ENCODE measurements around the gene ST6GAL2. TPM values are rescaled to one million over a fixed set of nuclear protein-coding genes. Genes with fewer than 3 reads are reported as not detected.

Gene ST6GAL2
- total RNA-seq, 1 donor from 2014 or later = 132 TPM

GRCh38 chr2:106890606-106891005 lies 4.6 kb upstream of the ST6GAL2 start:
- H3K36me3 Mint-ChIP-seq (ENCODE audit: unreplicated experiment) = no peaks in the 10 kb centered on the region
- H3K4me1 Mint-ChIP-seq (ENCODE audit: unreplicated experiment) = peaks cover 29% of the 10 kb centered on the region
- H3K4me3 Mint-ChIP-seq (ENCODE audit: unreplicated experiment) = peak overlapping the region; percentile 14
- H3K9me3 Mint-ChIP-seq (ENCODE audit: unreplicated experiment) = peaks cover 9% of the 10 kb centered on the region
- no peak for TF ChIP-seq CTCF (IDR thresholded peaks at IDR 0.05)
- no peak for DNase-seq (ENCODE audit: extremely low spot score, unreplicated experiment)
- H3K27me3 Mint-ChIP-seq (ENCODE audit: unreplicated experiment) = no peaks in the 10 kb centered on the region
- peak overlapping the region; percentile 56 for H3K27ac Mint-ChIP-seq (ENCODE audit: unreplicated experiment)

- Mint-ChIP-seq H3K36me3 (ENCODE audit: unreplicated experiment) (no peaks in the 10 kb centered on the region), H3K27ac (ENCODE audit: unreplicated experiment) (peak overlapping the region; percentile 87), H3K9me3 (ENCODE audit: unreplicated experiment) (no peaks in the 10 kb centered on the region), H3K4me1 (ENCODE audit: unreplicated experiment) (peaks cover 58% of the 10 kb centered on the region), H3K4me3 (ENCODE audit: unreplicated experiment) (peak overlapping the region; percentile 83), H3K27me3 (ENCODE audit: unreplicated experiment) (no peaks in the 10 kb centered on the region)
- peak; percentile 88 for DNase-seq (ENCODE audit: extremely low spot score, unreplicated experiment)
- TF ChIP-seq CTCF (IDR thresholded peaks at IDR 0.05) = peak; percentile 18
These were observed 1.2 kb upstream of the ST6GAL2 start for GRCh38 chr2:106886916-106887758.

- no peaks in the 10 kb centered on the region for H3K36me3 Mint-ChIP-seq (ENCODE audit: unreplicated experiment)
- peaks cover 55% of the 10 kb centered on the region for H3K4me1 Mint-ChIP-seq (ENCODE audit: unreplicated experiment)
- DNase-seq (ENCODE audit: extremely low spot score, unreplicated experiment) = no peak
- no peaks in the 10 kb centered on the region for H3K9me3 Mint-ChIP-seq (ENCODE audit: unreplicated experiment)
- no peak for TF ChIP-seq CTCF (IDR thresholded peaks at IDR 0.05)
- no peaks in the 10 kb centered on the region for H3K27me3 Mint-ChIP-seq (ENCODE audit: unreplicated experiment)
- peak overlapping the region; percentile 89 for H3K27ac Mint-ChIP-seq (ENCODE audit: unreplicated experiment)
- peak overlapping the region; percentile 91 for H3K4me3 Mint-ChIP-seq (ENCODE audit: unreplicated experiment)
These were observed 638 bp downstream of the ST6GAL2 start for GRCh38 chr2:106885329-106885728.

GRCh38 chr2:106882673-106883072 lies 3.3 kb downstream of the ST6GAL2 start:
- peak; percentile 59 for TF ChIP-seq CTCF (IDR thresholded peaks at IDR 0.05)
- H3K4me3 Mint-ChIP-seq (ENCODE audit: unreplicated experiment) = peak overlapping the region; percentile 76
- H3K36me3 Mint-ChIP-seq (ENCODE audit: unreplicated experiment) = peaks cover 9% of the 10 kb centered on the region
- peak overlapping the region; percentile 34 for H3K27ac Mint-ChIP-seq (ENCODE audit: unreplicated experiment)
- peaks cover 56% of the 10 kb centered on the region for H3K4me1 Mint-ChIP-seq (ENCODE audit: unreplicated experiment)
- H3K9me3 Mint-ChIP-seq (ENCODE audit: unreplicated experiment) = no peaks in the 10 kb centered on the region
- no peak for DNase-seq (ENCODE audit: extremely low spot score, unreplicated experiment)
- no peaks in the 10 kb centered on the region for H3K27me3 Mint-ChIP-seq (ENCODE audit: unreplicated experiment)

GRCh38 chr2:106878206-106878605 lies 7.8 kb downstream of the ST6GAL2 start:
- no peak for DNase-seq (ENCODE audit: extremely low spot score, unreplicated experiment)
- Mint-ChIP-seq H3K36me3 (ENCODE audit: unreplicated experiment) (peaks cover 21% of the 10 kb centered on the region), H3K4me3 (ENCODE audit: unreplicated experiment) (no peak overlapping the region), H3K4me1 (ENCODE audit: unreplicated experiment) (peaks cover 75% of the 10 kb centered on the region), H3K27me3 (ENCODE audit: unreplicated experiment) (no peaks in the 10 kb centered on the region), H3K9me3 (ENCODE audit: unreplicated experiment) (no peaks in the 10 kb centered on the region), H3K27ac (ENCODE audit: unreplicated experiment) (no peak overlapping the region)
- no peak for TF ChIP-seq CTCF (IDR thresholded peaks at IDR 0.05)

Data from osteocyte (in vitro differentiated cells).